Ovary (tissue), 9 donors: Measurements from ENCODE around the gene PLTP. TPM values are rescaled to one million over a fixed set of nuclear protein-coding genes. Genes with fewer than 3 reads are reported as not detected.

Experiments
- DNase-seq, 5 donors: peaks; one replicate each; pipeline ENCODE4 v3.0.0-alpha.2; 2019 to 2020
- H3K27ac ChIP-seq, 2 donors: fragments of 200-600 bp; one replicate each; pipeline versions ENCODE4 v1.5.1 to v1.8.0; 2019 to 2022
- H3K27me3 ChIP-seq: fragments of 200-600 bp; one replicate; pipeline ENCODE4 v1.8.0; 2022
- H3K36me3 ChIP-seq: fragments of 200-600 bp; sonication (generic); one replicate; pipeline ENCODE4 v1.5.1; 2019
- H3K4me1 ChIP-seq: one replicate; pipeline ENCODE4 v1.8.1; 2013; ENCODE audit warnings: mild to moderate bottlenecking, moderate library complexity; ENCODE audit not compliant: insufficient read depth
- H3K4me3 ChIP-seq: fragments of 200-600 bp; sonication (generic); one replicate; pipeline ENCODE4 v1.5.1; 2017
- H3K9me3 ChIP-seq, 2 donors: fragments of 200-600 bp in 1 of 2; sonication (generic) in 1 of 2; one replicate each; pipeline versions ENCODE4 v1.5.1 to v1.8.1; 2013 to 2019; ENCODE audit warnings: mild to moderate bottlenecking in 1 of 2, moderate library complexity in 1 of 2
- CTCF ChIP-seq, 3 donors: fragments of 450-650 bp in 2 of 3; fragments of 200-600 bp in 1 of 3; IDR thresholded peaks; one replicate each; pipeline versions ENCODE4 v1.5.1 to v1.8.0; 2016 to 2022; ENCODE audit warnings: antibody characterized with exemption in 3 of 3, mild to moderate bottlenecking in 1 of 3
- EP300 ChIP-seq: sonication (generic); formaldehyde crosslinking; IDR thresholded peaks from one replicate; pipeline ENCODE4 v1.6.1; 2017; ENCODE audit warnings: antibody characterized with exemption
- POLR2A ChIP-seq: fragments of 450-650 bp; IDR thresholded peaks from one replicate; pipeline ENCODE4 v1.6.1; 2017; ENCODE audit warnings: antibody characterized with exemption, mild to moderate bottlenecking, moderate library complexity
- WGBS, 3 donors: extraction: QIAGEN DNeasy Blood & Tissue Kit in 1 of 3; methylation state at CpG; one replicate each; pipeline versions ENCODE4 v1.1.5 to v1.1.7; 2013 to 2017; 5-methylcytosine and 5-hydroxymethylcytosine counted together
- intact Hi-C, 4 donors: fragments of 100-400 bp; cut with DNase I; formaldehyde crosslinking; loops; one replicate each; pipeline versions ENCODE4 v1.11.0 to v1.15.1; 2022 to 2023
- polyA plus RNA-seq, 2 donors: library from polyadenylated mRNA; stranded (reverse); fragments of 200-250 nt in 1 of 2; fragments of 350-450 nt in 1 of 2; fragmentation: Illumina TruSeq in 1 of 2; extraction: RNeasy Lipid Tissue Mini Kit (QIAGEN cat#74804) in 1 of 2; gene quantifications; one replicate each; pipeline ENCODE4 v1.2.3, GENCODE V29; 2013 to 2014
- total RNA-seq, 7 donors: library from RNA; depleted of rRNA in 2 of 7; stranded (reverse); fragments of >200 nt in 2 of 7; fragmentation: NEBNext Ultra II Directional in 3 of 7; extraction: Animal tissue kit (Norgen Biotek cat#: 25700) in 3 of 7; gene quantifications; one replicate each; pipeline versions ENCODE4 v1.1.0 to v1.2.4, GENCODE V29; 2016 to 2023
- donor health status: DM: no; HTN: no; CAD: no; lungs with moderate emphysema.
- donor health status: DM: no; HTN: no; CAD: no.
- donor health status: Bipolar disorder and iron deficiency.
- donor health status: DM: yes; HTN: yes; CAD: no.
- donor health status: DM: no; HTN: no; CAD: no.
- donor health status: DM: yes; HTN: yes; CAD: no.

Gene PLTP
- total and polyA plus RNA-seq, 9 donors: 83.5 to 266 (median 138) TPM

- intact Hi-C loops: no loop called here
- peaks cover 7% of the 10 kb centered on the region for H3K4me1 ChIP-seq
- H3K36me3 ChIP-seq: no peaks in the 10 kb centered on the region
- peak in 4 of 5 donors; percentile 15 to 63 (median 58) for DNase-seq
- 68 to 76% (median 71%) methylated on average over 22 of the region's 22 CpGs for WGBS, 3 donors
- peak overlapping the region; percentile 1 to 31 for H3K27ac ChIP-seq
- H3K9me3 ChIP-seq: no peaks in the 10 kb centered on the region
- H3K27me3 ChIP-seq: no peaks in the 10 kb centered on the region
- TF ChIP-seq EP300 (no peak), CTCF (IDR thresholded peaks at IDR 0.05) (no peak), POLR2A (no peak)
- peak overlapping the region; percentile 8 for H3K4me3 ChIP-seq
Measured at GRCh38 chr20:45909817-45910669, 1.9 kb downstream of the PLTP start.

- WGBS, 3 donors: 82 to 86% (median 85%) methylated on average over 12 of the region's 12 CpGs
Measured at GRCh38 chr20:45909336-45909808, 2.6 kb downstream of the PLTP start.

GRCh38 chr20:45908084-45908483 lies 3.9 kb downstream of the PLTP start:
- no peaks in the 10 kb centered on the region for H3K36me3 ChIP-seq
- no peak for TF ChIP-seq EP300
- no peak for TF ChIP-seq POLR2A
- TF ChIP-seq CTCF (IDR thresholded peaks at IDR 0.05): no peak
- WGBS, 3 donors: 89 to 93% (median 89%) methylated on average over 2 of the region's 2 CpGs
- DNase-seq: no peak
- H3K4me1 ChIP-seq: peaks cover 7% of the 10 kb centered on the region
- intact Hi-C loops: no loop called here
- no peaks in the 10 kb centered on the region for H3K27me3 ChIP-seq
- no peak overlapping the region for H3K4me3 ChIP-seq
- no peaks in the 10 kb centered on the region for H3K9me3 ChIP-seq
- H3K27ac ChIP-seq: no peak overlapping the region

More at GRCh38 chr20:45909336-45909808, 2.6 kb downstream of the PLTP start:
- H3K9me3 ChIP-seq: no peaks in the 10 kb centered on the region
- intact Hi-C loops: no loop called here
- no peak overlapping the region for H3K27ac ChIP-seq
- H3K36me3 ChIP-seq: no peaks in the 10 kb centered on the region
- DNase-seq: peak in 2 of 5 donors; percentile 18 to 50
- no peak for TF ChIP-seq EP300
- no peaks in the 10 kb centered on the region for H3K27me3 ChIP-seq
- H3K4me1 ChIP-seq: peaks cover 7% of the 10 kb centered on the region
- H3K4me3 ChIP-seq: no peak overlapping the region

- H3K36me3 ChIP-seq: no peaks in the 10 kb centered on the region
- no peaks in the 10 kb centered on the region for H3K9me3 ChIP-seq
- no peak overlapping the region for H3K27ac ChIP-seq
- no peak overlapping the region for H3K4me3 ChIP-seq
- intact Hi-C loops: no loop called here
- no peak for TF ChIP-seq EP300
- TF ChIP-seq POLR2A: no peak
- no peak for TF ChIP-seq CTCF (IDR thresholded peaks at IDR 0.05)
- WGBS, 3 donors: 91% methylated on average over 17 of the region's 17 CpGs
- no peak for DNase-seq
- no peaks in the 10 kb centered on the region for H3K27me3 ChIP-seq
- peaks cover 5% of the 10 kb centered on the region for H3K4me1 ChIP-seq
Measured at GRCh38 chr20:45907219-45907948, 4.6 kb downstream of the PLTP start.
